ENCODE measurements around the gene RSL1D1.

DNA sequence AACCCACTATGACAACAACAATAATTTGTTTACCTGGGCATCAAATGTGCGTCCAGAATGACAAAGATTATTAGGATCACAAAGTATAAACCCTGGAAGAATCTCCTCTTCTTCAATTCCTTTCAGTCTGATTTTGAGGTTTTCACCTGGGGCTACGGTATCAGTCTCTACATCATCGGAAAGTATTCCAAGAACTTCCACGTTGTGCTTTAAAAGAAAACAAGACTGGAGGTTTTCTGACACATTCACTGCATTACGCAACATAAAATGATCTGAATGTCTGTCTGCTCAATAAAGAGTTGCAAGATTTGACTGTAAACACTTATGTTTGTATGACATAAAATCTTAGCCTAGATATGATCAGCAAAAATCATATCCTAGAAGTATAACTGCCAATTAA is 26.0 kb upstream of the RSL1D1 start:
- TF ChIP-seq POLR2A (IDR thresholded peaks at IDR 0.05; ENCODE audit: low read length) (no peak), GATA1 (IDR thresholded peaks at IDR 0.05; ENCODE audit: low read depth, low read length) (no peak)
